Measurements from ENCODE around the gene YIPF6. TPM values are rescaled to one million over a fixed set of nuclear protein-coding genes. Genes with fewer than 3 reads are reported as not detected.

Gene YIPF6
- total and polyA plus RNA-seq, 9 of the 15 experiments (the other 6 are each of a cell fraction or from before 2014, with no cell fraction given) = 7.7 to 44.2 (median 22.4) TPM

DNA sequence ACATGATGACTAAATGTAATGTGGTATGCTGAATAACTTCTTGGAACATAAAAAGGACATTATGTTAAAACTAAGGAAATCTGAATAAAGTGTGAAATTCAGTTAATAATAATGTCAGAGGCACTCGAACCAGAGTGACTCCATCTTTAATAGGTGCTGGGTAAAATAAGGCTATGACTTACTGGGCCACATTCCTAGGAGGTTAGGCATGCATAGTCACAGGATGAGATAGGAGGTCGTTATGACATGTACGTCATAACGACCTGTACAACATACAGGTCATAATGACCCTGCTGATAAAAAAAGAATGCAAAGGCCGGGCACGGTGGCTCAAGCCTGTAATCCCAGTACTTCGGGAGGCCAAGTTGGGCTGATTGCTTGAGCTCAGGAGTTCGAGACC, 36.7 kb upstream of the YIPF6 start (continued):
- TF ChIP-seq, protein P1, sequence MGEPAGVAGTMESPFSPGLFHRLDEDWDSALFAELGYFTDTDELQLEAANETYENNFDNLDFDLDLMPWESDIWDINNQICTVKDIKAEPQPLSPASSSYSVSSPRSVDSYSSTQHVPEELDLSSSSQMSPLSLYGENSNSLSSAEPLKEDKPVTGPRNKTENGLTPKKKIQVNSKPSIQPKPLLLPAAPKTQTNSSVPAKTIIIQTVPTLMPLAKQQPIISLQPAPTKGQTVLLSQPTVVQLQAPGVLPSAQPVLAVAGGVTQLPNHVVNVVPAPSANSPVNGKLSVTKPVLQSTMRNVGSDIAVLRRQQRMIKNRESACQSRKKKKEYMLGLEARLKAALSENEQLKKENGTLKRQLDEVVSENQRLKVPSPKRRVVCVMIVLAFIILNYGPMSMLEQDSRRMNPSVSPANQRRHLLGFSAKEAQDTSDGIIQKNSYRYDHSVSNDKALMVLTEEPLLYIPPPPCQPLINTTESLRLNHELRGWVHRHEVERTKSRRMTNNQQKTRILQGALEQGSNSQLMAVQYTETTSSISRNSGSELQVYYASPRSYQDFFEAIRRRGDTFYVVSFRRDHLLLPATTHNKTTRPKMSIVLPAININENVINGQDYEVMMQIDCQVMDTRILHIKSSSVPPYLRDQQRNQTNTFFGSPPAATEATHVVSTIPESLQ (CRISPR knock-in tag; IDR thresholded peaks at IDR 0.05) = no peak
- TF ChIP-seq XRCC4 (IDR thresholded peaks at IDR 0.05; ENCODE audit: extremely low read depth, insufficient read depth, insufficient read length) = no peak
- no peak for TF ChIP-seq BRD4 (IDR thresholded peaks at IDR 0.05)
- TF ChIP-seq, protein P2, sequence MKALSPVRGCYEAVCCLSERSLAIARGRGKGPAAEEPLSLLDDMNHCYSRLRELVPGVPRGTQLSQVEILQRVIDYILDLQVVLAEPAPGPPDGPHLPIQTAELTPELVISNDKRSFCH (CRISPR knock-in tag; IDR thresholded peaks at IDR 0.05) = no peak
- TF ChIP-seq, protein P2 (tag; IDR thresholded peaks at IDR 0.05) = peak; percentile 77
- TF ChIP-seq ZNF23 (CRISPR knock-in tag; IDR thresholded peaks at IDR 0.05) = 0 out of 2 replicates have a peak, but pooled peaks have one; percentile 37
- peak; percentile 53; the same call in 1 of the 2 replicates for TF ChIP-seq KLF13 (tag; IDR thresholded peaks at IDR 0.05; ENCODE audit: borderline replicate concordance, low read depth)
- no peak for TF ChIP-seq BRD9 (IDR thresholded peaks at IDR 0.05; ENCODE audit: low read depth, partially characterized antibody)
- TF ChIP-seq, protein P3, sequence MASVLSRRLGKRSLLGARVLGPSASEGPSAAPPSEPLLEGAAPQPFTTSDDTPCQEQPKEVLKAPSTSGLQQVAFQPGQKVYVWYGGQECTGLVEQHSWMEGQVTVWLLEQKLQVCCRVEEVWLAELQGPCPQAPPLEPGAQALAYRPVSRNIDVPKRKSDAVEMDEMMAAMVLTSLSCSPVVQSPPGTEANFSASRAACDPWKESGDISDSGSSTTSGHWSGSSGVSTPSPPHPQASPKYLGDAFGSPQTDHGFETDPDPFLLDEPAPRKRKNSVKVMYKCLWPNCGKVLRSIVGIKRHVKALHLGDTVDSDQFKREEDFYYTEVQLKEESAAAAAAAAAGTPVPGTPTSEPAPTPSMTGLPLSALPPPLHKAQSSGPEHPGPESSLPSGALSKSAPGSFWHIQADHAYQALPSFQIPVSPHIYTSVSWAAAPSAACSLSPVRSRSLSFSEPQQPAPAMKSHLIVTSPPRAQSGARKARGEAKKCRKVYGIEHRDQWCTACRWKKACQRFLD (CRISPR knock-in tag; IDR thresholded peaks at IDR 0.05) = peak; percentile 97
- TF ChIP-seq ETS2 (tag; IDR thresholded peaks at IDR 0.05; ENCODE audit: borderline replicate concordance, poor library complexity, severe bottlenecking) = no peak
- peak; percentile 69; the same call in 1 of the 2 replicates for TF ChIP-seq ZNF766 (CRISPR knock-in tag; conservative IDR thresholded peaks at IDR 0.05)
- TF ChIP-seq ILK (tag; IDR thresholded peaks at IDR 0.05; ENCODE audit: borderline replicate concordance, low read depth) = peak; percentile 63
- TF ChIP-seq GATAD2A (IDR thresholded peaks at IDR 0.05) = no peak
- TF ChIP-seq, protein P4, sequence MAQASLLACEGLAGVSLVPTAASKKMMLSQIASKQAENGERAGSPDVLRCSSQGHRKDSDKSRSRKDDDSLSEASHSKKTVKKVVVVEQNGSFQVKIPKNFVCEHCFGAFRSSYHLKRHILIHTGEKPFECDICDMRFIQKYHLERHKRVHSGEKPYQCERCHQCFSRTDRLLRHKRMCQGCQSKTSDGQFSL (CRISPR knock-in tag; IDR thresholded peaks at IDR 0.05) = no peak
- TF ChIP-seq, protein P4 (tag; IDR thresholded peaks at IDR 0.05) = peak in 1 of 2 experiments; percentile 55; a peak in 1 of 4 replicates
- peak; percentile 42; the same call in 1 of the 2 replicates for TF ChIP-seq CREM (IDR thresholded peaks at IDR 0.05; ENCODE audit: low read depth)
- peak; percentile 44; the same call in 1 of the 2 replicates for TF ChIP-seq ETV1 (tag; conservative IDR thresholded peaks at IDR 0.05; ENCODE audit: low read depth)
- peak; percentile 96 for TF ChIP-seq DMBX1 (CRISPR knock-in tag; IDR thresholded peaks at IDR 0.05; ENCODE audit: borderline replicate concordance)
- TF ChIP-seq ZKSCAN8 (CRISPR knock-in tag; IDR thresholded peaks at IDR 0.05) = peak; percentile 85; the same call in 1 of the 2 replicates
- TF ChIP-seq BACH1 (tag; IDR thresholded peaks at IDR 0.05) = peak; percentile 84; the same call in 1 of the 2 replicates

Measured in K562 (cell line).